ENCODE data around the gene PHACTR3.
"Not testable (repeated sequence)": the region's sequence is repeated elsewhere in the genome, so short reads cannot be mapped to it uniquely, and the experiment has no call there.

Gene PHACTR3

DNA sequence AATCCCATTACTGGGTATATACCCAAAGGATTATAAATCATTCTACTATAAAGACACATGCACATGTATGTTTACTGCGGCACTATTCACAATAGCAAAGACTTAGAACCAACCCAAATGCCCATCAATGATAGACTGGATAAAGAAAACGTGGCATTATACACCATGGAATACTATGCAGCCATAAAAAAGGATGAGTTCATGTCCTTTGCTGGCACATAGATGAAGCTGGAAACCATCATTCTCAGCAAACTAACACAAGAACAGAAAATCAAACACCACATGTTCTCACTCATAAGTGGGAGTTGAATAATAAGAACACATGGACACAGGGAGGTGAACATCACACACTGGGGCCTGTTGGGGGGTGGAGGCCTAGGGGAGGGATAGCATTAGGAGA lies 285.7 kb downstream of the PHACTR3 start:
- DNase-seq = not testable (repeated sequence)

DNA sequence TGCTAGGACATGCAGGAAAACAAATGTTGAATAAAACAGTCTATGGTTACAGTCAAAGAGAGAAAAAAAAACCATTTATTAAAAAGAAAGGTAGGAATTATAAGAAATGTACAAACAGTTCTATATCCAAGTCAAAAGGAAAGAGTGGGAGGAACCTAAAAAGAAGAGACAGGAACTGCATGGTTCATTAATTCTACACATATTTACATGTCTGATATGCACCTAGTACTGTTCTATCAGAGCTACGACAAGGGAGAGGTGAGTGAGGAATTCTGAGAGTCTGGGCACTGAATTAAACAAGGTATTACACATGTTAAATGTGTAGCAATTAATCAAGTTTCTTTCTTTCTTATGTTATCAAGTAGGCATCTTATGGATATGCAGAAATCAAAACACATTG lies 287.2 kb downstream of the PHACTR3 start:
- DNase-seq = no peak

DNA sequence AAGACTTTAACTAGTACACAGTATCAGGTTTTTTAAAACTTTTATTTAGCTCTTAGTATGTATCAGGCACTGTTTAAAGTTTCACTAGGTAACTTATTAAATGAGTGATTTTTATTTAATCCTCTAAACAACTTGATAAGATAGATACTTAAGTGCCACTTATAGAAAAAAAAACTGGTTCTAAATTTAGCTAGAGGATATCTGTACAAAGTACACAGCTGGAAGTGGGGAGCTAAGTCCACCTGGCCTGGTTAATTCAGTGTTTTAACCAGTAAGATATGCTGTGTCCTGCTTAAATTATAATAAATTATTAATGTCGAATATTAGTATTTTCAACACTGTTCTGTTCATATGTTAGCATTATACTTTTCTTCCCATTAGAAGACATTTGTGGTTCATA lies 291.6 kb downstream of the PHACTR3 start:
- no peak for DNase-seq

Measured in stimulated activated CD4-positive, alpha-beta T cell treated with anti-CD3 and anti-CD28 coated beads, Interleukin-1b, Interleukin-23, amount 100 ng/mL, for 48 hours (primary cell).